K562 (cell line): ENCODE measurements around the gene PLXNB1. TPM values are rescaled to one million over a fixed set of nuclear protein-coding genes. Genes with fewer than 3 reads are reported as not detected.

Experiments used
- BACH1 ChIP-seq: fragments of 200-800 bp; sonication (Bioruptor generic); IDR thresholded peaks from 2 replicates; pipeline ENCODE4 v1.6.1; 2016; ENCODE audit warnings: missing genetic modification characterization, missing compliant biosample characterization
- CXXC5 ChIP-seq: fragments of 250-450 bp; sonication (Bioruptor Pico); IDR thresholded peaks from 2 replicates; pipeline ENCODE4 v1.8.0; 2022; ENCODE audit warnings: inconsistent platforms, mild to moderate bottlenecking, moderate library complexity
- FUS ChIP-seq: fragments of 200-400 bp; formaldehyde crosslinking; optimal IDR thresholded peaks from 2 replicates; pipeline ENCODE3; 2017; ENCODE audit warnings: low read depth, low read length
- MTA1 ChIP-seq: fragments of 450-650 bp; IDR thresholded peaks from 2 replicates; pipeline ENCODE4 v1.6.1; 2017; ENCODE audit warnings: borderline replicate concordance
- NCOA2 ChIP-seq, 2 experiments: fragments of 450-650 bp; IDR thresholded peaks; 2 replicates each; pipeline ENCODE4 v1.6.1; 2018; ENCODE audit warnings: mild to moderate bottlenecking in 2 of 2, moderate library complexity in 1 of 2; ENCODE audit not compliant: partially characterized antibody in 2 of 2
- NR2C2 ChIP-seq, 2 experiments: fragments of 200-800 bp in 1 of 2; sonication (Bioruptor generic) in 1 of 2; sonication (generic) in 1 of 2; formaldehyde crosslinking in 1 of 2; IDR thresholded peaks; 2 replicates each; pipeline versions ENCODE4 v1.6.1 to v1.8.0; 2016 to 2022; ENCODE audit warnings: mild to moderate bottlenecking in 1 of 2, missing compliant biosample characterization in 1 of 2, missing genetic modification characterization in 1 of 2, missing genetic modification reagents in 1 of 2
- SMARCB1 ChIP-seq: IDR thresholded peaks from 2 replicates; pipeline ENCODE4 v1.6.1; 2011; ENCODE audit warnings: improper control_type of control experiment, low read depth; ENCODE audit not compliant: insufficient read length
- SRSF1 ChIP-seq: fragments of 200-400 bp; formaldehyde crosslinking; IDR thresholded peaks from 2 replicates; pipeline ENCODE4 v1.6.1; 2017; ENCODE audit warnings: mild to moderate bottlenecking, low read depth, low read length, moderate library complexity
- SRSF3 ChIP-seq: fragments of 200-400 bp; formaldehyde crosslinking; IDR thresholded peaks from 2 replicates; pipeline ENCODE4 v1.6.1; 2016; ENCODE audit warnings: mild to moderate bottlenecking, low read length, moderate library complexity; ENCODE audit not compliant: insufficient read depth
- STAT5A ChIP-seq: IDR thresholded peaks from 2 replicates; pipeline ENCODE4 v1.6.1; 2012; ENCODE audit warnings: low read length, inconsistent platforms, borderline replicate concordance
- TCFL5 ChIP-seq: fragments of 250-450 bp; sonication (Bioruptor Pico); conservative IDR thresholded peaks from 2 replicates; pipeline ENCODE4 v1.6.1; 2021; ENCODE audit warnings: mild to moderate bottlenecking, moderate library complexity, matching md5 sums
- WHSC1 ChIP-seq: IDR thresholded peaks from one replicate; pipeline ENCODE4 v1.6.1; 2012; ENCODE audit warnings: low read length, control low read depth, inconsistent platforms
- XRCC3 ChIP-seq: fragments of 450-650 bp; IDR thresholded peaks from 2 replicates; pipeline ENCODE4 v1.6.1; 2017; ENCODE audit warnings: mild to moderate bottlenecking, moderate library complexity
- ZNF311 ChIP-seq: fragments of 250-450 bp; sonication (Bioruptor Pico); IDR thresholded peaks from 2 replicates; pipeline ENCODE4 v1.4.0; 2020; ENCODE audit warnings: mild to moderate bottlenecking, moderate library complexity
- ZNF436 ChIP-seq: fragments of 250-450, 450-650 bp; sonication (Bioruptor Pico); formaldehyde crosslinking; IDR thresholded peaks from 2 replicates; pipeline ENCODE4 v1.7.0; 2020; ENCODE audit warnings: mild to moderate bottlenecking
- polyA plus RNA-seq, 8 experiments: library from polyadenylated mRNA; depleted of rRNA in 4 of 8; stranded (reverse) in 5 of 8; unstranded in 3 of 8; fragments of >200 nt; fragmentation: Nextera tagmentation in 2 of 8; fragmentation: Illumina TruSeq in 1 of 8; extraction: Ambion mirVana in 2 of 8; extraction: Trizol in 1 of 8; gene quantifications; 2 replicates each; pipeline versions ENCODE4 v1.2.1 to v1.2.3, GENCODE V29; 2011 to 2014; ENCODE audit warnings: inconsistent platforms in 1 of 8, missing spikeins in 1 of 8
- total RNA-seq, 7 experiments: library from RNA; depleted of rRNA in 6 of 7; stranded (reverse); fragments of >200 nt in 6 of 7; fragmentation: Illumina TruSeq in 2 of 7; extraction: Trizol in 2 of 7; gene quantifications; 2 replicates each; pipeline versions ENCODE4 v1.2.1 to v1.2.3, GENCODE V29; 2011 to 2021; ENCODE audit warnings: low replicate concordance in 1 of 7
- TF ChIP-seq, protein P1 (sequence below): fragments of 450-650 bp; IDR thresholded peaks from 2 replicates; pipeline ENCODE4 v1.6.1; 2016; ENCODE audit warnings: low read depth, mild to moderate bottlenecking, moderate library complexity
- TF ChIP-seq, protein P2 (sequence below), 2 experiments: IDR thresholded peaks; 2 replicates each; pipeline ENCODE4 v1.6.1; 2012; ENCODE audit warnings: improper control_type of control experiment in 2 of 2, low read depth in 2 of 2, low read length in 2 of 2, borderline replicate concordance in 1 of 2
- TF ChIP-seq, protein P3 (sequence below): fragments of 450-650 bp; IDR thresholded peaks from 2 replicates; pipeline ENCODE4 v1.6.1; 2016; ENCODE audit warnings: mild to moderate bottlenecking
- TF ChIP-seq, protein P4 (sequence below): fragments of 250-450 bp; sonication (Bioruptor Pico); IDR thresholded peaks from 2 replicates; pipeline ENCODE4 v1.5.1; 2021; ENCODE audit warnings: mild to moderate bottlenecking

The PLXNB1 gene
- total and polyA plus RNA-seq, 9 of the 15 experiments (the other 6 are each of a cell fraction or from before 2014, with no cell fraction given), result 0.17 to 17.4 (median 6.0) TPM

DNA sequence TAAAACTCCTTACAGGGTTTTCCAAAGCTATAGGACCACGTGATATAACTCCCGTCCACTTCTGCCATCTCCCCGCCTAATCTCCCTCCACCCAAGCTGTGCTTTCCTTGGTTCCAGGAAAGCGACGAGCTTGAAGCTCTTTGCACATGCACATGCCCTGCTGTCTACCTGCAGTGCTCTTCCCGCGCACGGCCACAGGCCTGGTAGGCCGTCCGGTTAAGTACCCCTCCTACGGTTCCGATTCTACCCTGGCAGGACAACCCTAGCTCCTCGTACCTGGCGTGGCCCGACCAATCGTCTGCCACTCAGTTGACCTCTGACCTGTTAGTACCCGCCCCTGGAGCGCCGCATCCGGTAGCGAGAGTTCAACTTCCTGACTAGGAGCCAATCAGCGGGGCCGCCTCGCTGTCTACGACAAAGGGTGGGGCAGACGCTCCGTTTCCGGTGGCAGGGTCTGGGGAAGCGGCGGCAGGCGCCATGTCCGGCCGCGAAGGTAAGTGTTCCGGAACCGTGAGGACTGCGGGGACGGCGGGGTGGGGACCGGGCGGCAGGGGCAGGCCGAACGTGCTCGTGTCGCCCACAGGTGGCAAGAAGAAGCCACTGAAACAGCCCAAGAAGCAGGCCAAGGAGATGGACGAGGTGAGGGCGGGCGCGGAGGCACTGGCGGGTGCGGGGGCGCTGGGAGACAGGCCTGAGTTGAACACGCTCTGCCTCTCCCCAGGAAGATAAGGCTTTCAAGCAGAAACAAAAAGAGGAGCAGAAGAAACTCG, 10.1 kb upstream of the PLXNB1 start, which contains the start of the genes CCDC51 and TMA7 (continued):
- TF ChIP-seq FUS (no peak), NR2C2 (CRISPR knock-in tag; IDR thresholded peaks at IDR 0.05) (peak; percentile 99), NR2C2 (tag; IDR thresholded peaks at IDR 0.05) (peak; percentile 99), TCFL5 (CRISPR knock-in tag) (no peak), STAT5A (no peak), ZNF311 (CRISPR knock-in tag) (no peak), BACH1 (no peak), MTA1 (no peak), SRSF3 (no peak), NCOA2 (IDR thresholded peaks at IDR 0.05; ENCODE audit: partially characterized antibody in 2 of 2) (no peak), SMARCB1 (no peak), ZNF436 (CRISPR knock-in tag) (no peak), CXXC5 (CRISPR knock-in tag) (peak; percentile 74), XRCC3 (no peak), SRSF1 (no peak), WHSC1 (no peak)
- TF ChIP-seq, protein P1, sequence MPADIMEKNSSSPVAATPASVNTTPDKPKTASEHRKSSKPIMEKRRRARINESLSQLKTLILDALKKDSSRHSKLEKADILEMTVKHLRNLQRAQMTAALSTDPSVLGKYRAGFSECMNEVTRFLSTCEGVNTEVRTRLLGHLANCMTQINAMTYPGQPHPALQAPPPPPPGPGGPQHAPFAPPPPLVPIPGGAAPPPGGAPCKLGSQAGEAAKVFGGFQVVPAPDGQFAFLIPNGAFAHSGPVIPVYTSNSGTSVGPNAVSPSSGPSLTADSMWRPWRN, result no peak
- TF ChIP-seq, protein P2, sequence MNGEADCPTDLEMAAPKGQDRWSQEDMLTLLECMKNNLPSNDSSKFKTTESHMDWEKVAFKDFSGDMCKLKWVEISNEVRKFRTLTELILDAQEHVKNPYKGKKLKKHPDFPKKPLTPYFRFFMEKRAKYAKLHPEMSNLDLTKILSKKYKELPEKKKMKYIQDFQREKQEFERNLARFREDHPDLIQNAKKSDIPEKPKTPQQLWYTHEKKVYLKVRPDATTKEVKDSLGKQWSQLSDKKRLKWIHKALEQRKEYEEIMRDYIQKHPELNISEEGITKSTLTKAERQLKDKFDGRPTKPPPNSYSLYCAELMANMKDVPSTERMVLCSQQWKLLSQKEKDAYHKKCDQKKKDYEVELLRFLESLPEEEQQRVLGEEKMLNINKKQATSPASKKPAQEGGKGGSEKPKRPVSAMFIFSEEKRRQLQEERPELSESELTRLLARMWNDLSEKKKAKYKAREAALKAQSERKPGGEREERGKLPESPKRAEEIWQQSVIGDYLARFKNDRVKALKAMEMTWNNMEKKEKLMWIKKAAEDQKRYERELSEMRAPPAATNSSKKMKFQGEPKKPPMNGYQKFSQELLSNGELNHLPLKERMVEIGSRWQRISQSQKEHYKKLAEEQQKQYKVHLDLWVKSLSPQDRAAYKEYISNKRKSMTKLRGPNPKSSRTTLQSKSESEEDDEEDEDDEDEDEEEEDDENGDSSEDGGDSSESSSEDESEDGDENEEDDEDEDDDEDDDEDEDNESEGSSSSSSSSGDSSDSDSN (IDR thresholded peaks at IDR 0.05; ENCODE audit: borderline replicate concordance in 1 of 2, low read depth in 2 of 2, low read length in 2 of 2), result no peak
- TF ChIP-seq, protein P3, sequence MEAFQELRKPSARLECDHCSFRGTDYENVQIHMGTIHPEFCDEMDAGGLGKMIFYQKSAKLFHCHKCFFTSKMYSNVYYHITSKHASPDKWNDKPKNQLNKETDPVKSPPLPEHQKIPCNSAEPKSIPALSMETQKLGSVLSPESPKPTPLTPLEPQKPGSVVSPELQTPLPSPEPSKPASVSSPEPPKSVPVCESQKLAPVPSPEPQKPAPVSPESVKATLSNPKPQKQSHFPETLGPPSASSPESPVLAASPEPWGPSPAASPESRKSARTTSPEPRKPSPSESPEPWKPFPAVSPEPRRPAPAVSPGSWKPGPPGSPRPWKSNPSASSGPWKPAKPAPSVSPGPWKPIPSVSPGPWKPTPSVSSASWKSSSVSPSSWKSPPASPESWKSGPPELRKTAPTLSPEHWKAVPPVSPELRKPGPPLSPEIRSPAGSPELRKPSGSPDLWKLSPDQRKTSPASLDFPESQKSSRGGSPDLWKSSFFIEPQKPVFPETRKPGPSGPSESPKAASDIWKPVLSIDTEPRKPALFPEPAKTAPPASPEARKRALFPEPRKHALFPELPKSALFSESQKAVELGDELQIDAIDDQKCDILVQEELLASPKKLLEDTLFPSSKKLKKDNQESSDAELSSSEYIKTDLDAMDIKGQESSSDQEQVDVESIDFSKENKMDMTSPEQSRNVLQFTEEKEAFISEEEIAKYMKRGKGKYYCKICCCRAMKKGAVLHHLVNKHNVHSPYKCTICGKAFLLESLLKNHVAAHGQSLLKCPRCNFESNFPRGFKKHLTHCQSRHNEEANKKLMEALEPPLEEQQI, result no peak; the same call in 1 of the 2 replicates
- TF ChIP-seq, protein P4, sequence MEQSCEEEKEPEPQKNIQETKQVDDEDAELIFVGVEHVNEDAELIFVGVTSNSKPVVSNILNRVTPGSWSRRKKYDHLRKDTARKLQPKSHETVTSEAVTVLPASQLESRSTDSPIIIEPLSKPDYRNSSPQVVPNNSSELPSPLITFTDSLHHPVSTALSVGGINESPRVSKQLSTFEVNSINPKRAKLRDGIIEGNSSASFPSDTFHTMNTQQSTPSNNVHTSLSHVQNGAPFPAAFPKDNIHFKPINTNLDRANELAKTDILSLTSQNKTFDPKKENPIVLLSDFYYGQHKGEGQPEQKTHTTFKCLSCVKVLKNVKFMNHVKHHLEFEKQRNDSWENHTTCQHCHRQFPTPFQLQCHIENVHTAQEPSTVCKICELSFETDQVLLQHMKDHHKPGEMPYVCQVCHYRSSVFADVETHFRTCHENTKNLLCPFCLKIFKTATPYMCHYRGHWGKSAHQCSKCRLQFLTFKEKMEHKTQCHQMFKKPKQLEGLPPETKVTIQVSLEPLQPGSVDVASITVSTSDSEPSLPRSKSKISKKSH (CRISPR knock-in tag), result no peak
